GM18499 (cell line): ENCODE results near the gene SLC26A11.
"Not testable (repeated sequence)": the region's sequence is repeated elsewhere in the genome, so short reads cannot be mapped to it uniquely, and the experiment has no call there.

Source experiments
- ATAC-seq: cut with Tn5 transposase; IDR thresholded peaks from one replicate; pipeline ENCODE4 v1.9.1; 2021; ENCODE audit warnings: moderate number of reproducible peaks; ENCODE audit not compliant: insufficient read depth, unreplicated experiment

Gene SLC26A11

DNA sequence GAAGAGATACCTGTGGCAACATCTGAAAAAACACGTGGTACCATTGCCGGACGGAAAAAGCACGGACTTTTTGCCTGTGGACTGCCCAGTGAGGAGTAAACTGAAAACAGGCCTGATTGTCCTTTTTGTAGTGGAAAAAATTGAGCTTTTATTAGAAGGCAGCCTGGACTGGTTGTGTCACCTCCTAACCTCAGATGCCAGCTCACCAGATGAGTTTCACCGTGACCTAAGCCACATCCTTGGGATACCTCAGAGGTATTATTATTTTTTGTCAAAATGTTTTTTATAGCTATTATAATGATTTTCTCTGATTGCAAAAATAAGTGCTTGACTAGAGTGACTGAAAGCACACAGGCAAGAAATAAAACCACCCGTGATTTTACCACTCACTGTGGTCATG lies 75.3 kb downstream of the SLC26A11 start:
- ATAC-seq = no peak

DNA sequence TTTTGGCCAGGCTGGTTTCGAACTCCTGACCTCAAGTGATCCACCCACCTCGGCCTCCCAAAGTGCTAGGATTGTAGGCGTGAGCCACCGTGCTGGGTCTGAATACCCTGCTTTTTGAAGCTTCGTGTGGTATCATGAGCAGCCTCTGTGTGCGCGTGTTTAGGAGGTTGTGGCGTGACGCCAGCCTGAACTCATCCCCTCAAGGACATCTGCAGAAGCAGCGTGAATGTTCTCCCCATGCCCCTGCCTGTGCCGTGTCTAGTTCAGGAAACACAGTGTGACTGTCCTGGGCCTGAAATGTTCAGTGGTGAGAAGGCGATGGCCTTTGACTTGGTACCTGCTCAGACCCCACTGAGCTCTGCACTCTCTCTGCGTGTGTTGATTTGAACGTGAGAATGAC lies 76.0 kb downstream of the SLC26A11 start:
- no peak for ATAC-seq

- no peak for ATAC-seq
Observed at GRCh38 chr17:80297996-80298560, 77.9 kb downstream of the SLC26A11 start.

DNA sequence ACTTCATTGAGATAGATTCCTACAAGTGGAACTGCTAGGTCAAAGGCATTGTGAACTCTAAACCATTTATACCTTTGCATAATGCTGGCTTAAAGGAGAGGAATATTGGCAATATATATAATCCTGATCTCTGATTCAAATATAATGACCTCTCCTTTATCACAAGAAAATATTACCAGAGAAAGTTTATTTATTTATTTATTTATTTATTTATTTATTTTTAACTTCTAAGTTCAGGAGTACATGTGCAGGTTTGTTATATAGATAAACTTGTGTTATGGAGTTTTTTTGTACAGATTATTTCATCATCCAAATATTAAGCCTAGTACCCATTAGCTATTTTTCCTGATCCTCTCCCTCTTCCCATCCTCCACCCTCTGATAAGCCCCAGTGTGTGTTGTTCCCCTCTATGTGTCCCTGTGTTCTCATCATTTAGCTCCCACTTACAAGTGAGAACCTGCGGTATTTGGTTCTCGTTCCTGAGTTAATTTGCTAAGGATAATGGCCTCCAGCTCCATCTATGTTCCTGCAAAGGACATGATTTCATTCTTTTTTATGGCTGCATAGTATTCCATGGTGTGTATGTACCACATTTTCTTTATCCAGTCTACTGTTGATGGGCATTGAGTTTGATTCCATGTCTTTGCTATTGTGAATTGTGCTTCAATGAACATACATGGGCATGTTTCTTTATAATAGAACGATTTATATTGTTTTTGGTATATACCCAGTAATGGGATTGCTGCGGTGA lies 79.3 kb downstream of the SLC26A11 start:
- not testable (repeated sequence) for ATAC-seq

DNA sequence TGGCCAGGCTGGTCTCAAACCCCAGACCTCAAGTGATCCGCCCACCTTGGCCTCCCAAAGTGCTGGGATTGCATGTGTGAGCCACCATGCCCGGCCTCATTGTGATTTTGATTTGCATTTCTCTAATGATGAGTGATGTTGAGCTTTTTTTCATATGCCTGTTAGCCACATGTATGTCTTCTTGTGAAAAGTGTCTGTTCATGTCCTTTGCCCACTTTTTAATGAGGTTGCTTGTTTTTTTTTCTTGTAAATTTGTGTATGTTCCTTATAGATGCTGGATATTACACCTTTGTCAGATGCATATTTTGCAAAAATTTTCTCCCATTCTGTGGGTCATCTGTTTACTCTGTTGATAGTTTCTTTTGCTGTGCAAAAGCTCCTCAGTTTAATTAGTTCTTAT lies 80.5 kb downstream of the SLC26A11 start:
- ATAC-seq = not testable (repeated sequence)
